SK-N-SH (cell line): ENCODE results near the gene CUX1. TPM values are rescaled to one million over a fixed set of nuclear protein-coding genes. Genes with fewer than 3 reads are reported as not detected.

Source experiments
- CTCF ChIA-PET: fragments of 300-600, 350-600 bp; formaldehyde crosslinking; extraction: SDS; loops from one replicate; lab custom pipeline; 2021; lab: Yijun Ruan, JAX
- POLR2A ChIA-PET: fragments of 350-600 bp; sonication (Branson Sonifier 250); formaldehyde crosslinking; extraction: SDS; loops from one replicate; lab custom pipeline; 2020; ENCODE audit warnings: antibody characterized with exemption, inconsistent platforms; lab: Yijun Ruan, JAX
- DNase-seq: peaks from one replicate; pipeline ENCODE4 v3.0.0; 2012
- H2AFZ ChIP-seq: fragments of 200-600 bp; sonication (generic); 2 replicates; pipeline ENCODE4 v1.8.1; 2016; ENCODE audit warnings: antibody characterized with exemption, mild to moderate bottlenecking, low read depth
- H3F3A ChIP-seq: fragments of 200-600 bp; sonication (generic); replicated peaks from 2 replicates; pipeline ENCODE3; 2016; ENCODE audit warnings: antibody characterized with exemption, mild to moderate bottlenecking; ENCODE audit not compliant: insufficient read depth
- H3K27ac ChIP-seq, 2 experiments: fragments of 200-500 bp in 1 of 2; fragments of 200-600 bp in 1 of 2; sonication (Bioruptor generic) in 1 of 2; sonication (generic), shearing (Covaris generic) in 1 of 2; 2 replicates each; pipeline versions ENCODE4 v1.5.1 to v1.6.1; 2014 to 2016; ENCODE audit warnings: low read depth in 2 of 2, inconsistent platforms in 1 of 2, low read length in 1 of 2, mild to moderate bottlenecking in 1 of 2, mixed read lengths in 1 of 2
- H3K27me3 ChIP-seq: fragments of 200-600 bp; sonication (generic), shearing (Covaris generic); 2 replicates; pipeline ENCODE4 v1.6.1; 2016; ENCODE audit warnings: mixed run types; ENCODE audit not compliant: insufficient read depth
- H3K36me3 ChIP-seq, 2 experiments: fragments of 200-500 bp in 1 of 2; fragments of 200-600 bp in 1 of 2; sonication (Bioruptor generic) in 1 of 2; sonication (generic) in 1 of 2; replicated peaks in 1 of 2; 2 replicates each; pipeline versions ENCODE3 to v1.5.1; 2014 to 2016; ENCODE audit warnings: low read length in 1 of 2, mild to moderate bottlenecking in 1 of 2; ENCODE audit not compliant: insufficient read depth in 2 of 2, control insufficient read depth in 1 of 2
- H3K4me1 ChIP-seq, 2 experiments: fragments of 200-500 bp in 1 of 2; fragments of 200-600 bp in 1 of 2; sonication (Bioruptor generic) in 1 of 2; sonication (generic), shearing (Covaris generic) in 1 of 2; 2 replicates each; pipeline versions ENCODE4 v1.5.1 to v1.6.1; 2014 to 2016; ENCODE audit warnings: low read depth in 1 of 2, low read length in 1 of 2, mixed run types in 1 of 2; ENCODE audit not compliant: insufficient read depth in 2 of 2, control insufficient read depth in 1 of 2
- H3K4me2 ChIP-seq: fragments of 200-600 bp; sonication (generic), shearing (Covaris generic); 2 replicates; pipeline ENCODE4 v1.6.1; 2017; ENCODE audit warnings: mixed run types
- H3K4me3 ChIP-seq, 2 experiments: fragments of 200-500 bp in 1 of 2; fragments of 200-600 bp in 1 of 2; sonication (Bioruptor generic) in 1 of 2; sonication (generic), shearing (Covaris generic) in 1 of 2; 2 replicates each; pipeline versions ENCODE4 v1.5.1 to v1.8.1; 2014 to 2016; ENCODE audit warnings: low read depth in 2 of 2, inconsistent platforms in 1 of 2, low read length in 1 of 2, mild to moderate bottlenecking in 1 of 2, mixed read lengths in 1 of 2, moderate library complexity in 1 of 2
- H3K79me2 ChIP-seq: fragments of 200-600 bp; sonication (generic); 2 replicates; pipeline ENCODE4 v1.8.1; 2017; ENCODE audit warnings: mild to moderate bottlenecking; ENCODE audit not compliant: insufficient read depth
- H3K9ac ChIP-seq: fragments of 200-600 bp; sonication (generic); 2 replicates; pipeline ENCODE4 v1.6.1; 2017; ENCODE audit warnings: mixed run types
- H3K9me2 ChIP-seq: fragments of 200-600 bp; sonication (generic); 2 replicates; pipeline ENCODE4 v1.6.1; 2017; ENCODE audit warnings: mixed run types
- H3K9me3 ChIP-seq: fragments of 200-600 bp; sonication (generic); 2 replicates; pipeline ENCODE4 v1.6.1; 2017; ENCODE audit warnings: mixed run types, mild to moderate bottlenecking, moderate library complexity
- H4K20me1 ChIP-seq: fragments of 200-600 bp; sonication (generic); 2 replicates; pipeline ENCODE4 v1.6.1; 2017; ENCODE audit warnings: mild to moderate bottlenecking, mixed run types; ENCODE audit not compliant: insufficient read depth
- ELF1 ChIP-seq: IDR thresholded peaks from 2 replicates; pipeline ENCODE4 v1.4.0; 2012
- EZH2phosphoT487 ChIP-seq: fragments of 200-600 bp; sonication (generic); IDR thresholded peaks from 2 replicates; pipeline ENCODE4 v1.6.1; 2017; ENCODE audit warnings: low read depth, mixed run types, mild to moderate bottlenecking, antibody characterized with exemption, moderate library complexity, borderline replicate concordance
- FOXJ3 ChIP-seq: sonication (generic); formaldehyde crosslinking; IDR thresholded peaks from 2 replicates; pipeline ENCODE4 v1.5.1; 2020; ENCODE audit warnings: mild to moderate bottlenecking, missing genetic modification reagents
- FOXM1 ChIP-seq: IDR thresholded peaks from 2 replicates; pipeline ENCODE4 v1.4.0; 2012; ENCODE audit warnings: low read depth, mild to moderate bottlenecking
- GABPA ChIP-seq: IDR thresholded peaks from 2 replicates; pipeline ENCODE4 v1.4.0; 2012; ENCODE audit warnings: low read depth, mild to moderate bottlenecking
- NRF1 ChIP-seq: IDR thresholded peaks from 2 replicates; pipeline ENCODE4 v1.6.1; 2012; ENCODE audit warnings: low read depth, mild to moderate bottlenecking, low read length
- POLR2AphosphoS5 ChIP-seq: IDR thresholded peaks from 2 replicates; pipeline ENCODE4 v1.6.1; 2012; ENCODE audit warnings: low read depth, low read length
- RAD21 ChIP-seq: IDR thresholded peaks from 2 replicates; pipeline ENCODE4 v1.6.1; 2012; ENCODE audit warnings: mild to moderate bottlenecking, low read length
- RCOR1 ChIP-seq: fragments of 150-350 bp; IDR thresholded peaks from 2 replicates; pipeline ENCODE4 v1.6.1; 2017; ENCODE audit warnings: antibody characterized with exemption, low read length
- RFX5 ChIP-seq: IDR thresholded peaks from 2 replicates; pipeline ENCODE4 v1.6.1; 2012; ENCODE audit warnings: mild to moderate bottlenecking, improper control_type of control experiment, low read length
- SMC3 ChIP-seq: IDR thresholded peaks from 2 replicates; pipeline ENCODE4 v1.6.1; 2012; ENCODE audit warnings: low read depth, low read length, improper control_type of control experiment
- TAF1 ChIP-seq: IDR thresholded peaks from 2 replicates; pipeline ENCODE4 v1.6.1; 2012; ENCODE audit warnings: low read depth, mild to moderate bottlenecking, low read length, moderate library complexity, borderline replicate concordance
- YY1 ChIP-seq: IDR thresholded peaks from 2 replicates; pipeline ENCODE4 v1.4.0; 2012; ENCODE audit warnings: low read depth, mild to moderate bottlenecking
- WGBS: methylation state at CpG from one replicate; pipeline ENCODE4 v1.1.6; 2017; ENCODE audit warnings: low lambda C conversion rate; 5-methylcytosine and 5-hydroxymethylcytosine counted together
- polyA plus RNA-seq, 3 experiments: library from polyadenylated mRNA; depleted of rRNA; stranded (reverse); fragments of >200 nt; gene quantifications; 2 replicates each; pipeline ENCODE4 v1.2.3, GENCODE V29; 2012

Gene CUX1
- polyA plus RNA-seq, 1 of the 3 experiments (the other 2 are of a cell fraction) = 68.6 TPM

DNA sequence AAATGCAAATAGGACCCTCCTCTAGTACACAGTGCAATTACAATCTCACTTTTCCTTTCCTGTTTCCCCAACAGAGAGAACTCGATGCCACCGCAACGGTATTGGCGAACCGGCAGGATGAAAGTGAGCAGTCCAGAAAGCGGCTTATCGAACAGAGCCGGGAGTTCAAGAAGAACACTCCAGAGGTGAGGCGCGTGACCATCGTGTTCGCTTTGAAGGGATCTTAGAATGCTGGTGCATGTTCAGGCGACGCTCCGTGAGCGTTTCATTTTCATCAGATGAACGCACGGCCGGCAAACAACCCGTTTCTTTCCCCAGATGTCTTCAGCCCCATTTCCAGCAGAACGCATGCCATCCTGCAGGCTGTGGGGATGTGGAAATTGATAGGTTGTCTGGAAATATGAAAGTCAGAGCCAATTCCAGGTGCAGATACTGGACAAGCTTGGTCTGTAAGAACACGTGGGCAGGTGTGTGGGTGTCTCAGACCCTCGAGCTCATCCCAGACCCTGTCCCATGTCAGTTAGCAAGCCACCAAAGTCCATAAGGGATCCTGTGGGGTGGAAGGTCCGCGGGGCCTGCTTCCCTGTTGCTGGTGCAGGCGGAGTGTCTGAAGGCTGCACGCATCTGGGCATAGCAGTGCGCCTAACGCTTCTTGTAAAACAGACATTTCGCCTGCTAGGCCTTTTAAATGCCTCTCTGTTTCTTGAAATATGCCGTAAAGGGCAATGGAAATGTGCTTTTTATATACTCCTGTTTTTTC, 98.8 kb downstream of the CUX1 start (continued):
- TF ChIP-seq EZH2phosphoT487 (no peak), POLR2AphosphoS5 (no peak)

GRCh38 chr7:101916876-101917275, 99.5 kb downstream of the CUX1 start:
- H3K4me1 ChIP-seq = peaks cover 0 to 37% of the 10 kb centered on the region in 2 experiments; a peak in 1 of 4 replicates
- TF ChIP-seq RAD21 = no peak
- TF ChIP-seq TAF1 = no peak
- no peak for TF ChIP-seq FOXM1
- TF ChIP-seq SMC3 = no peak
- TF ChIP-seq RCOR1 = no peak
- TF ChIP-seq RFX5 = no peak
- no peak for TF ChIP-seq ELF1
- no peak for TF ChIP-seq YY1
- TF ChIP-seq NRF1 = no peak
- no peak for TF ChIP-seq FOXJ3 (CRISPR knock-in tag)
- TF ChIP-seq, all 33 proteins: peak for 0
- WGBS = over 99% methylated on average over 15 of the region's 15 CpGs
- no peak overlapping the region for H3K27ac ChIP-seq
- peaks cover 15 to 22% of the 10 kb centered on the region in 2 experiments for H3K36me3 ChIP-seq
- H4K20me1 ChIP-seq = peaks cover 4% of the 10 kb centered on the region; the same call in 1 of the 2 replicates
- CTCF ChIA-PET = interaction anchor here (0.9 kb wide), 1 partner anchor 15 kb away, joined by 3 read pairs; no protein-coding TSS in a partner anchor
- no peaks in the 10 kb centered on the region for H3K27me3 ChIP-seq
- H3F3A ChIP-seq = peaks cover 3% of the 10 kb centered on the region
- POLR2A ChIA-PET = no interaction called here
- H2AFZ ChIP-seq = no peak overlapping the region
- DNase-seq = no peak
- H3K9ac ChIP-seq = no peak overlapping the region
- H3K4me3 ChIP-seq = no peak overlapping the region
- H3K9me2 ChIP-seq = no peaks in the 10 kb centered on the region
- no peaks in the 10 kb centered on the region for H3K9me3 ChIP-seq
- H3K79me2 ChIP-seq = peaks cover 67% of the 10 kb centered on the region
- H3K4me2 ChIP-seq = no peak overlapping the region

DNA sequence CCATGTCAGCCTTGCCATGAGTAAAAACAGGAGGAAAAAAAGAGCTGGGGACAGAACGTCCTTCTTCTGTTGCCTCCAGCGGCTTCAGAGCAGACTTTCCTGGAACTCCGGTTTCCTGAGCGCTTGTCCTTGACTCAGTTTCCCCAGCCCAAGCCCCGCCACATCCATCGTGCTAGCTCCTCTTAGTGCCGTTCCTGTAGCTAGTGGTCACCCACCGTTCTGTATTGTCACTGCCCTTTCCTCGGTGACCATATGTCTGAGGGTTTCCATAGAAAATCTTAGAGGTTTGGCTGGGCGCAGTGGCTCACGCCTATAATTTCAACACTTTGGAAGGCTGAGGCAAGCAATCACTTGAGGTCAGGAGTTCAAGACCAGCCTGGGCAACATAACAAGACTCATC, 100.1 kb downstream of the CUX1 start:
- TF ChIP-seq GABPA = no peak
- Histone ChIP-seq H4K20me1 (peaks cover 4% of the 10 kb centered on the region; the same call in 1 of the 2 replicates), H3K4me2 (no peak overlapping the region), H3K27me3 (no peaks in the 10 kb centered on the region), H3K9ac (no peak overlapping the region), H3K79me2 (peaks cover 71% of the 10 kb centered on the region), H3K36me3 (peaks cover 15 to 22% of the 10 kb centered on the region in 2 experiments), H3F3A (peaks cover 10% of the 10 kb centered on the region), H3K27ac (no peak overlapping the region), H3K9me2 (no peaks in the 10 kb centered on the region), H3K9me3 (no peaks in the 10 kb centered on the region), H3K4me1 (peaks cover 6 to 31% of the 10 kb centered on the region in 2 experiments; a peak in 3 of 4 replicates), H2AFZ (no peak overlapping the region), H3K4me3 (no peak overlapping the region)
- ChIA-PET CTCF (interaction anchor here (0.9 kb wide), 1 partner anchor 14 kb away, joined by 3 read pairs; no protein-coding TSS in a partner anchor), POLR2A (no interaction called here)
- whole genome bisulfite sequencing = 95% methylated on average over 11 of the region's 11 CpGs
- DNase-seq = no peak
